Measurements from ENCODE around the gene DTX1.
"Not testable (repeated sequence)": the region's sequence is repeated elsewhere in the genome, so short reads cannot be mapped to it uniquely, and the experiment has no call there.

Gene DTX1

GRCh38 chr12:113112043-113112899 lies 55.7 kb downstream of the DTX1 start:
- DNase-seq (ENCODE audit: low read depth in 2 of 2, low spot score in 1 of 2) = no peak

GRCh38 chr12:113113397-113113796 lies 56.9 kb downstream of the DTX1 start:
- DNase-seq (ENCODE audit: low read depth in 2 of 2, low spot score in 1 of 2) = no peak

- DNase-seq (ENCODE audit: low read depth in 2 of 2, low spot score in 1 of 2) = no peak
Measured at GRCh38 chr12:113114447-113115178, 58.1 kb downstream of the DTX1 start.

- DNase-seq (ENCODE audit: low read depth in 2 of 2, low spot score in 1 of 2) = no peak
Measured at GRCh38 chr12:113115455-113116126, 59.1 kb downstream of the DTX1 start.

- no peak for DNase-seq (ENCODE audit: low read depth in 2 of 2, low spot score in 1 of 2)
Measured at GRCh38 chr12:113116875-113117274, 60.3 kb downstream of the DTX1 start.

GRCh38 chr12:113117684-113118083 lies 61.2 kb downstream of the DTX1 start:
- not testable (repeated sequence) for DNase-seq (ENCODE audit: low read depth in 2 of 2, low spot score in 1 of 2)

GRCh38 chr12:113118142-113118541 lies 61.6 kb downstream of the DTX1 start:
- DNase-seq (ENCODE audit: low read depth in 2 of 2, low spot score in 1 of 2) = no peak

- DNase-seq (ENCODE audit: low read depth in 2 of 2, low spot score in 1 of 2) = no peak
Measured at GRCh38 chr12:113119980-113120669, 63.6 kb downstream of the DTX1 start.

GRCh38 chr12:113120670-113121370 lies 64.3 kb downstream of the DTX1 start:
- DNase-seq (ENCODE audit: low read depth in 2 of 2, low spot score in 1 of 2) = no peak

GRCh38 chr12:113127791-113128199 lies 71.3 kb downstream of the DTX1 start:
- no peak for DNase-seq (ENCODE audit: low read depth in 2 of 2, low spot score in 1 of 2)

GRCh38 chr12:113128802-113129663 lies 72.5 kb downstream of the DTX1 start:
- DNase-seq (ENCODE audit: low read depth in 2 of 2, low spot score in 1 of 2) = no peak

GRCh38 chr12:113129664-113130456 lies 73.3 kb downstream of the DTX1 start:
- no peak for DNase-seq (ENCODE audit: low read depth in 2 of 2, low spot score in 1 of 2)

GRCh38 chr12:113130457-113131135 lies 74.1 kb downstream of the DTX1 start:
- no peak for DNase-seq (ENCODE audit: low read depth in 2 of 2, low spot score in 1 of 2)

- no peak for DNase-seq (ENCODE audit: low read depth in 2 of 2, low spot score in 1 of 2)
Measured at GRCh38 chr12:113131556-113131955, 75.0 kb downstream of the DTX1 start.

- DNase-seq (ENCODE audit: low read depth in 2 of 2, low spot score in 1 of 2) = no peak
Measured at GRCh38 chr12:113133036-113133435, 76.5 kb downstream of the DTX1 start.

- no peak for DNase-seq (ENCODE audit: low read depth in 2 of 2, low spot score in 1 of 2)
Measured at GRCh38 chr12:113133666-113134065, 77.1 kb downstream of the DTX1 start.

GRCh38 chr12:113134071-113134470 lies 77.5 kb downstream of the DTX1 start:
- no peak for DNase-seq (ENCODE audit: low read depth in 2 of 2, low spot score in 1 of 2)

- DNase-seq (ENCODE audit: low read depth in 2 of 2, low spot score in 1 of 2) = no peak
Measured at GRCh38 chr12:113134521-113134951, 78.0 kb downstream of the DTX1 start.
